Measurements from ENCODE around the gene FNDC5. TPM values are rescaled to one million over a fixed set of nuclear protein-coding genes. Genes with fewer than 3 reads are reported as not detected.

The FNDC5 gene
- total and polyA plus RNA-seq, 9 of the 15 experiments (the other 6 are each of a cell fraction or from before 2014, with no cell fraction given) = 0.06 to 2.1 (median 0.22) TPM

DNA sequence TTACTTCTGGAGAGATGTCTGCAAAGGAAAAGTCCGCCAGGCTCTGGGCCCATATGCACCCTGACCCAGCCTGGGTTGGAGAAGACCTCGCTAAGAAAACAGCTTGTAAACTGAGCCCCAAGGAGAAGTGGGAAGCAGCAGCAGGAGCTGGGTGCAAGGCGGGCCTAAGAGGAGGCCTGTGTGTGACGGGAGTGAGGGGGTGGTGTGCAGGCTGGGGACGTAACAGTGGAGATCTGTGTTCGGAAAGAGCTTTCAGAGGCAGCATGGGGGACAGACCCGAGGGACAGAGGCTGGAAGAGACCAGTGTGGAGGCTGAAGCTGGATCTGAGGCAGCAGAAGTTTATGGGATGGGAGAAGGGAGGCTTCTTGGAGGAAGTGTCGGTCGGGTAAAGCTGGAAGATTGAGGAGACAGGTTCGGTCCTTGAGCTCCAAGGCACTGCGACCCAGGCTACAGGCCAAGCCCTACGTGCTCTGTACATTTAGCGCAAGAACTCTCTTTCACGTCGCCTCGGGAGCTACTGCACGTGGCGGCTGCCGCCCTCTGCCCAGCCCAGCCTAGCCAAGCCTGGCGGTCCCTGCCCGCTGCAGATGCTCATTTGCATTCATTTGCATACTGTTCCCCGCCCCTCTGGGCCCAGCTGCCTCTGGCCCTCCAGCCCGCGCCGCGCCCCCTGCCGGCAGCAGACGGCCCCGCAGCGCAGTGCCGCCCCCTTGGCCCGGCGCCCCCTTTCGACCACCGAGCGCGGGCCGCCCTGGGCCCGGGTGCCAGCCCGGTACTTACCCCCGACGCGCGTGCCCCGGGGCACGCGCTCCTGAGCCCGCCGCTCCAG, 21.9 kb upstream of the FNDC5 start (continued):
- no peak for TF ChIP-seq GTF2E2 (tag; IDR thresholded peaks at IDR 0.05)
- no peak for TF ChIP-seq ZEB2 (IDR thresholded peaks at IDR 0.05)
- TF ChIP-seq MCM7 (IDR thresholded peaks at IDR 0.05) = no peak
- no peak for TF ChIP-seq ZNF785 (CRISPR knock-in tag; IDR thresholded peaks at IDR 0.05)
- peak; percentile 27; the same call in 1 of the 2 replicates for TF ChIP-seq SMC3 (conservative IDR thresholded peaks at IDR 0.05; ENCODE audit: insufficient read depth, low read depth, low read length)
- no peak for TF ChIP-seq RBM22 (IDR thresholded peaks at IDR 0.05; ENCODE audit: low read depth, low read length, poor library complexity, severe bottlenecking)
- no peak for TF ChIP-seq CBX2 (IDR thresholded peaks at IDR 0.05; ENCODE audit: insufficient read depth, low read length, poor library complexity, severe bottlenecking)
- TF ChIP-seq ZNF224 (CRISPR knock-in tag; IDR thresholded peaks at IDR 0.05) = no peak
- no peak for TF ChIP-seq CCAR2 (IDR thresholded peaks at IDR 0.05; ENCODE audit: low read depth, low read length)
- no peak for TF ChIP-seq ZNF717 (CRISPR knock-in tag; IDR thresholded peaks at IDR 0.05)
- no peak for TF ChIP-seq ZNF311 (CRISPR knock-in tag; IDR thresholded peaks at IDR 0.05)
- TF ChIP-seq GATAD2A (IDR thresholded peaks at IDR 0.05) = no peak
- TF ChIP-seq CREB1 (IDR thresholded peaks at IDR 0.05) = no peak
- peak; percentile 28 for TF ChIP-seq CREB1 (CRISPR knock-in tag; IDR thresholded peaks at IDR 0.05)
- TF ChIP-seq ZBTB7A (IDR thresholded peaks at IDR 0.05; ENCODE audit: borderline replicate concordance, control insufficient read depth, low read depth, low read length) = peak; percentile 99
- no peak for TF ChIP-seq ZFPM2 (CRISPR knock-in tag; IDR thresholded peaks at IDR 0.05)
- no peak for TF ChIP-seq RAD51 (IDR thresholded peaks at IDR 0.05; ENCODE audit: borderline replicate concordance, low read depth)
- no peak for TF ChIP-seq TBL1XR1 (IDR thresholded peaks at IDR 0.05; ENCODE audit: low read length in 2 of 2)
- TF ChIP-seq HCFC1 (IDR thresholded peaks at IDR 0.05; ENCODE audit: low read depth, low read length) = no peak
- no peak for TF ChIP-seq OTX1 (CRISPR knock-in tag; IDR thresholded peaks at IDR 0.05)
- no peak for TF ChIP-seq CHD4 (IDR thresholded peaks at IDR 0.05; ENCODE audit: insufficient read depth, insufficient replicate concordance, low read depth, low read length, poor library complexity, severe bottlenecking)
- TF ChIP-seq, protein P1, sequence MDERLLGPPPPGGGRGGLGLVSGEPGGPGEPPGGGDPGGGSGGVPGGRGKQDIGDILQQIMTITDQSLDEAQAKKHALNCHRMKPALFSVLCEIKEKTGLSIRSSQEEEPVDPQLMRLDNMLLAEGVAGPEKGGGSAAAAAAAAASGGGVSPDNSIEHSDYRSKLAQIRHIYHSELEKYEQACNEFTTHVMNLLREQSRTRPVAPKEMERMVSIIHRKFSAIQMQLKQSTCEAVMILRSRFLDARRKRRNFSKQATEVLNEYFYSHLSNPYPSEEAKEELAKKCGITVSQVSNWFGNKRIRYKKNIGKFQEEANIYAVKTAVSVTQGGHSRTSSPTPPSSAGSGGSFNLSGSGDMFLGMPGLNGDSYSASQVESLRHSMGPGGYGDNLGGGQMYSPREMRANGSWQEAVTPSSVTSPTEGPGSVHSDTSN (CRISPR knock-in tag; IDR thresholded peaks at IDR 0.05; ENCODE audit: low read depth) = no peak
- TF ChIP-seq, protein P1 (tag; conservative IDR thresholded peaks at IDR 0.05; ENCODE audit: low read depth) = no peak
- TF ChIP-seq DLX4 (CRISPR knock-in tag; IDR thresholded peaks at IDR 0.05) = no peak
- no peak for TF ChIP-seq NR3C1 (CRISPR knock-in tag; IDR thresholded peaks at IDR 0.05)
- TF ChIP-seq CBX8 (IDR thresholded peaks at IDR 0.05; ENCODE audit: borderline replicate concordance, extremely low read depth, low read depth, low read length, poor library complexity, severe bottlenecking) = no peak
- TF ChIP-seq EZH2 (IDR thresholded peaks at IDR 0.05; ENCODE audit: borderline replicate concordance, low read depth, low read length) = no peak
- no peak for TF ChIP-seq HDGF (IDR thresholded peaks at IDR 0.05)
- peak; percentile 62; the same call in 1 of the 2 replicates for TF ChIP-seq SMAD4 (CRISPR knock-in tag; conservative IDR thresholded peaks at IDR 0.05)

Data from K562 (cell line).